WTC11 (cell line): Measurements from ENCODE around the gene MAT2A. TPM values are rescaled to one million over a fixed set of nuclear protein-coding genes. Genes with fewer than 3 reads are reported as not detected.
A peak's percentile ranks its signal among the peaks of the same experiment; 100 is the strongest.
"Not testable (repeated sequence)": the region's sequence is repeated elsewhere in the genome, so short reads cannot be mapped to it uniquely, and the experiment has no call there.

Experiments used
- ATAC-seq: fragments of 200-7000 bp; cut with Tn5 transposase; 2 replicates; pipeline ENCODE4 v1.10.0; 2021; ENCODE audit warnings: mild to moderate bottlenecking, moderate library complexity
- CTCF ChIA-PET: fragments of 300-600 bp; sonication (Branson Sonifier 250); formaldehyde crosslinking; loops from one replicate; lab custom pipeline; 2021; ENCODE audit warnings: antibody characterized with exemption; lab: Charles Lee
- POLR2A ChIA-PET: fragments of 350-600 bp; sonication (Branson Sonifier 250); formaldehyde crosslinking; loops from one replicate; lab custom pipeline; 2021; ENCODE audit warnings: antibody characterized with exemption; lab: Charles Lee
- DNase-seq: peaks from one replicate; pipeline ENCODE4 v3.0.0; 2021; ENCODE audit warnings: low spot score
- H3K27ac Mint-ChIP-seq: 2 replicates; pipeline ENCODE4 v1.8.0; 2021; ENCODE audit warnings: mixed read lengths
- H3K27me3 Mint-ChIP-seq: 2 replicates; pipeline ENCODE4 v1.8.0; 2021; ENCODE audit warnings: low read depth, mild to moderate bottlenecking, moderate library complexity, mixed read lengths
- H3K36me3 Mint-ChIP-seq: 2 replicates; pipeline ENCODE4 v1.8.0; 2021; ENCODE audit warnings: mixed read lengths
- H3K4me1 Mint-ChIP-seq: 2 replicates; pipeline ENCODE4 v1.8.0; 2022; ENCODE audit warnings: mixed read lengths
- H3K4me3 Mint-ChIP-seq: 2 replicates; pipeline ENCODE4 v1.8.0; 2021; ENCODE audit warnings: mild to moderate bottlenecking, moderate library complexity, mixed read lengths
- H3K9me3 Mint-ChIP-seq: 2 replicates; pipeline ENCODE4 v1.8.0; 2021; ENCODE audit warnings: mixed read lengths
- CREB1 ChIP-seq: sonication (generic); formaldehyde crosslinking; IDR thresholded peaks from 2 replicates; pipeline ENCODE4 v1.8.0; 2023; ENCODE audit warnings: mild to moderate bottlenecking, missing genetic modification reagents
- GABPB1 ChIP-seq: sonication (generic); formaldehyde crosslinking; IDR thresholded peaks from 2 replicates; pipeline ENCODE4 v1.8.1; 2023; ENCODE audit warnings: mild to moderate bottlenecking, missing genetic modification reagents
- MXD4 ChIP-seq: fragments of 250-450 bp; sonication (Bioruptor Pico); IDR thresholded peaks from 2 replicates; pipeline ENCODE4 v1.8.0; 2021; ENCODE audit warnings: mild to moderate bottlenecking, moderate library complexity, borderline replicate concordance
- SMAD4 ChIP-seq: sonication (generic); formaldehyde crosslinking; IDR thresholded peaks from 2 replicates; pipeline ENCODE4 v1.8.0; 2022; ENCODE audit warnings: mild to moderate bottlenecking, missing genetic modification reagents
- ZBTB21 ChIP-seq: sonication (generic); formaldehyde crosslinking; IDR thresholded peaks from 2 replicates; pipeline ENCODE4 v1.8.1; 2023; ENCODE audit warnings: mild to moderate bottlenecking, missing genetic modification reagents, borderline replicate concordance
- ZNF232 ChIP-seq: sonication (generic); formaldehyde crosslinking; IDR thresholded peaks from 2 replicates; pipeline ENCODE4 v1.8.0; 2022; ENCODE audit warnings: mild to moderate bottlenecking, missing genetic modification reagents
- total RNA-seq: library from RNA; stranded (reverse); gene quantifications from 3 replicates; pipeline ENCODE4 v1.2.3, GENCODE V29; 2021
- TF ChIP-seq, protein P1 (sequence below): fragments of 250-450 bp; sonication (Bioruptor Pico); IDR thresholded peaks from 2 replicates; pipeline ENCODE4 v2.1.2; 2022; ENCODE audit warnings: mild to moderate bottlenecking, moderate library complexity
- TF ChIP-seq, protein P2 (sequence below): sonication (generic); formaldehyde crosslinking; IDR thresholded peaks from 2 replicates; pipeline ENCODE4 v1.8.1; 2022; ENCODE audit warnings: missing genetic modification reagents, borderline replicate concordance

Gene MAT2A
- total RNA-seq, 1 experiment from 2014 or later, result 222 TPM

DNA sequence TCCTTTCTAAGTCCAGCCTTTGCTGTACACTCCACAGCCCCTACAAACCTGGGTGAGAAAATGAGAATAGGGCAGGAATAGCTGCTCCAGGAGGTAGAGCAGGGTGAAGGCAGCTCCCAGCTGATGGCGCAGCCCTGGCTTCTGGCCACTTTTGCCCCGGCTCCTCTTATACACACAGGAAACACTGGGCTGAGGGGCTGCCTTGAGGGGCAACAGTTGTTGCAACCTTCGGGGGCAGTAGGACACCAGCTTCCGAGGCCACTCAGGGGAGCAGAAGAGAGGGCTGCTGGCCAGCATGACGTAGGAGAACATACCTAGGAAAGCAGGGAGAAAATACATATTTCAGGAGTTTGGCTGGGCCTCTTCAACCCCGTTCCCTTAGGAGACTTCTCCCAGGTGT is 14.2 kb downstream of the MAT2A start:
- Mint-ChIP-seq H3K9me3 (no peaks in the 10 kb centered on the region), H3K36me3 (peaks cover 45% of the 10 kb centered on the region), H3K4me1 (peaks cover 5% of the 10 kb centered on the region), H3K4me3 (no peak overlapping the region), H3K27ac (no peak overlapping the region), H3K27me3 (no peaks in the 10 kb centered on the region)
- POLR2A ChIA-PET, result interaction anchor here (2.4 kb wide), 1 partner anchor 14 kb away, joined by 17 read pairs; the partner anchor contains the start of gene MAT2A
- TF ChIP-seq, protein P1, sequence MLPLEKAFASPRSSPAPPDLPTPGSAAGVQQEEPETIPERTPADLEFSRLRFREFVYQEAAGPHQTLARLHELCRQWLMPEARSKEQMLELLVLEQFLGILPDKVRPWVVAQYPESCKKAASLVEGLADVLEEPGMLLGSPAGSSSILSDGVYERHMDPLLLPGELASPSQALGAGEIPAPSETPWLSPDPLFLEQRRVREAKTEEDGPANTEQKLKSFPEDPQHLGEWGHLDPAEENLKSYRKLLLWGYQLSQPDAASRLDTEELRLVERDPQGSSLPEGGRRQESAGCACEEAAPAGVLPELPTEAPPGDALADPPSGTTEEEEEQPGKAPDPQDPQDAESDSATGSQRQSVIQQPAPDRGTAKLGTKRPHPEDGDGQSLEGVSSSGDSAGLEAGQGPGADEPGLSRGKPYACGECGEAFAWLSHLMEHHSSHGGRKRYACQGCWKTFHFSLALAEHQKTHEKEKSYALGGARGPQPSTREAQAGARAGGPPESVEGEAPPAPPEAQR (CRISPR knock-in tag), result no peak
- no peak for DNase-seq
- ATAC-seq, result no peak
- CTCF ChIA-PET, result interaction anchor here (1.7 to 4.5 kb wide), 2 partner anchors 24 to 133 kb away, joined by 12 to 106 read pairs; partner anchors contain the start of genes SH2D6 and VAMP8

DNA sequence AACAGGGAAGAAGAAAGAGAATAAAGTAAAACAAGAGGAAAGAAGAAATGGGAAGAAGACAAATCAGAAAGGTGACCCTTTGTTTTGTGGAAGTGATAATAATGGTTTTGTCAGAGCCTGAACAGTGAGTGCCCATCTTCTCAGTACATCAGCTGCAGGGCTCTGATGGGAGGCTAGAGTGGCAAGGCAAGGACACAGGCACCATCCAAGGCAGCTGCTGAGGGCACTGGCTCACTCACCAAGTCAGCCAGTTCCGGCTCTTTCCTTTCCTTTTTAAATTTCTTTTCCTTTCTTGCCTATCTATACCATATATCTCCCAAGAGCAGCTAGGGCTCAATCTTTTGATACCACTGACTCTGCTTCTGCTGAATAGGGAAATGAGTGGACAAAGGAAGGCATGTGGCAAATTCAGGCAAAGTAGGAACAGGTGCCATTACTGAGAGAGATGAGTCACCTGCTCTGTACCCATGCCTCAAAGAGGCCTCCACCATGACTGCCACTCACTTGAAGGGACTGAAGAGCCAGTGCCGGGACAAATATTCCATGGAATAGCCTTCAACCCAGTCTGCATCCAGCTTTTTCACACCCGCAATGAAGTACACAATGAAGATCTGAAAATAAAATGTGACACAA is 16.1 kb downstream of the MAT2A start:
- CTCF ChIA-PET, result no interaction called here
- DNase-seq (no peak), ATAC-seq (no peak)
- no peak overlapping the region for H3K27ac Mint-ChIP-seq
- peaks cover 1% of the 10 kb centered on the region; the same call in 1 of the 2 replicates for H3K4me1 Mint-ChIP-seq
- no peaks in the 10 kb centered on the region for H3K27me3 Mint-ChIP-seq
- no peak for TF ChIP-seq ZBTB21 (CRISPR knock-in tag)
- H3K9me3 Mint-ChIP-seq, result no peaks in the 10 kb centered on the region
- peaks cover 43% of the 10 kb centered on the region for H3K36me3 Mint-ChIP-seq
- POLR2A ChIA-PET, result interaction anchor here (0.8 kb wide), 1 partner anchor 9 kb away, joined by 4 read pairs; no protein-coding TSS in a partner anchor
- H3K4me3 Mint-ChIP-seq, result no peak overlapping the region

- CTCF ChIA-PET, result no interaction called here
- TF ChIP-seq, protein P2, sequence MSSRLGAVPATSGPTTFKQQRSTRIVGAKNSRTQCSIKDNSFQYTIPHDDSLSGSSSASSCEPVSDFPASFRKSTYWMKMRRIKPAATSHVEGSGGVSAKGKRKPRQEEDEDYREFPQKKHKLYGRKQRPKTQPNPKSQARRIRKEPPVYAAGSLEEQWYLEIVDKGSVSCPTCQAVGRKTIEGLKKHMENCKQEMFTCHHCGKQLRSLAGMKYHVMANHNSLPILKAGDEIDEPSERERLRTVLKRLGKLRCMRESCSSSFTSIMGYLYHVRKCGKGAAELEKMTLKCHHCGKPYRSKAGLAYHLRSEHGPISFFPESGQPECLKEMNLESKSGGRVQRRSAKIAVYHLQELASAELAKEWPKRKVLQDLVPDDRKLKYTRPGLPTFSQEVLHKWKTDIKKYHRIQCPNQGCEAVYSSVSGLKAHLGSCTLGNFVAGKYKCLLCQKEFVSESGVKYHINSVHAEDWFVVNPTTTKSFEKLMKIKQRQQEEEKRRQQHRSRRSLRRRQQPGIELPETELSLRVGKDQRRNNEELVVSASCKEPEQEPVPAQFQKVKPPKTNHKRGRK (CRISPR knock-in tag), result no peak
- TF ChIP-seq ZNF232 (CRISPR knock-in tag), result no peak
- no peak for TF ChIP-seq SMAD4 (CRISPR knock-in tag)
Observed at GRCh38 chr2:85557130-85557529, 18.2 kb downstream of the MAT2A start.

DNA sequence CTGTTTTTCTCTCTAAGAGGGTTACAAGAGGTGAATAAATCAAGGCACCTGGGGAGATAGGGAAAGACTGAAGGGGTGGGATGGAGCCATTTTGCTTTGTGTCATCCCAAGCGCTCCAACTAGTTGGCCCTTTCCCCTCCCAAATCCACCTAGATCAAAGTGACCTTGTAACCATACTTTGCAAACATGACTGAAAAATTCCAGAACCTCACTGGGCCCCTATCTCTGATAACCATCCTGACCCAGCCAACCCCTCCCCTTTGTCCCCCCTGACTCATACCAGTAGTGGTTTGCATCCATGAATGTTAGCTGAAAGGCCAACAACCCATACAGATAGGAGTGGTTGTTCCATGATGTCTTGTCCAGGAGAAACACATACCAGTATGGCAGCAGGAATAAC is 19.2 kb downstream of the MAT2A start:
- peaks cover 21% of the 10 kb centered on the region for H3K36me3 Mint-ChIP-seq
- DNase-seq (no peak), ATAC-seq (no peak)
- TF ChIP-seq MXD4 (no peak), GABPB1 (CRISPR knock-in tag) (peak; percentile 12; the same call in 1 of the 2 replicates)
- TF ChIP-seq, all 79 proteins: peak for 1
- H3K4me3 Mint-ChIP-seq, result no peak overlapping the region
- H3K4me1 Mint-ChIP-seq, result peaks cover 6% of the 10 kb centered on the region
- H3K27me3 Mint-ChIP-seq, result no peaks in the 10 kb centered on the region
- no peak overlapping the region for H3K27ac Mint-ChIP-seq
- CTCF ChIA-PET, result no interaction called here
- POLR2A ChIA-PET, result no interaction called here
- no peaks in the 10 kb centered on the region for H3K9me3 Mint-ChIP-seq

More at GRCh38 chr2:85557130-85557529, 18.2 kb downstream of the MAT2A start:
- DNase-seq (no peak), ATAC-seq (no peak)
- POLR2A ChIA-PET, result no interaction called here
- no peaks in the 10 kb centered on the region for H3K27me3 Mint-ChIP-seq
- H3K9me3 Mint-ChIP-seq, result no peaks in the 10 kb centered on the region
- peaks cover 25% of the 10 kb centered on the region for H3K36me3 Mint-ChIP-seq
- H3K27ac Mint-ChIP-seq, result no peak overlapping the region
- H3K4me1 Mint-ChIP-seq, result peaks cover 6% of the 10 kb centered on the region
- H3K4me3 Mint-ChIP-seq, result no peak overlapping the region

DNA sequence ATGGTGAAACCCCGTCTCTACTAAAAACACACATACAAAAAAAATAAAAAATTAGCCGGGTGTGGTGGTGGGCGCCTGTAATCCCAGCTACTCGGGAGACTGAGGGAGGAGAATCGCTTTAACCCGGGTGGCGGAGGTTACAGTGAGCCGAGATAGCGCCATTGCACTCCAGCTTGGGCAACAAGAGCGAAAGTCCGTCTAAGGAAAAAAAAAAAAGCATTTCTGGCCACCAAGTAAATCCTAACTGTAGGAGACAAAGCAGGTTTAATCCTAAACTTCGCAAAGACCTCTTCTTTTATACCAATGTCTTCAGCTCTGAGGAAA is 21.4 kb downstream of the MAT2A start:
- Mint-ChIP-seq H3K27ac (peak overlapping the region; percentile 89), H3K4me3 (peak overlapping the region; percentile 94)
- CTCF ChIA-PET, result interaction anchor here (0.9 to 2.6 kb wide), 5 partner anchors 9 to 374 kb away, joined by 5 to 26 read pairs (median 5); partner anchors contain the start of genes RNF181 and SH2D6
- not testable (repeated sequence) for ATAC-seq, DNase-seq, H3K9me3 Mint-ChIP-seq, H3K27me3 Mint-ChIP-seq, H3K36me3 Mint-ChIP-seq, H3K4me1 Mint-ChIP-seq
- POLR2A ChIA-PET, result interaction anchor here (0.5 to 4.1 kb wide), 9 partner anchors 8 to 162 kb away, joined by 3 to 19 read pairs (median 4); partner anchors contain the start of genes C2orf68 and MAT2A

GRCh38 chr2:85560812-85561279 is 21.9 kb downstream of the MAT2A start:
- peaks cover 6% of the 10 kb centered on the region for H3K4me1 Mint-ChIP-seq
- peak overlapping the region; percentile 94 for H3K4me3 Mint-ChIP-seq
- no peak for TF ChIP-seq CREB1 (CRISPR knock-in tag)
- peaks cover 6% of the 10 kb centered on the region; the same call in 1 of the 2 replicates for H3K27me3 Mint-ChIP-seq
- ATAC-seq, result peak; percentile 25
- DNase-seq, result no peak
- ChIA-PET POLR2A (interaction anchor here (0.5 to 4.1 kb wide), 13 partner anchors 9 to 219 kb away, joined by 3 to 19 read pairs (median 4); partner anchors contain the start of genes C2orf68, MAT2A and SH2D6), CTCF (interaction anchor here (0.9 to 2.6 kb wide), 7 partner anchors 10 to 375 kb away, joined by 3 to 26 read pairs (median 5); partner anchors contain the start of genes RNF181 and SH2D6)
- peak overlapping the region; percentile 89 for H3K27ac Mint-ChIP-seq
- H3K36me3 Mint-ChIP-seq, result peaks cover 7% of the 10 kb centered on the region
- no peaks in the 10 kb centered on the region for H3K9me3 Mint-ChIP-seq
